HL-60 (cell line): ENCODE results near the gene HHAT.

ENCODE experiments used
- DNase-seq, 2 experiments: peaks; one replicate each; pipeline ENCODE4 v3.0.0-alpha.2; 2010 to 2020; ENCODE audit warnings: low read depth in 1 of 2, low spot score in 1 of 2
- H3K27ac ChIP-seq: fragments of 250-450 bp; sonication (Bioruptor Pico); replicated peaks from 2 replicates; pipeline ENCODE4 v1.5.1; 2020; ENCODE audit warnings: mild to moderate bottlenecking, moderate library complexity
- H3K27me3 ChIP-seq: fragments of 250-450 bp; sonication (Bioruptor Pico); 2 replicates; pipeline ENCODE4 v1.5.1; 2021; ENCODE audit warnings: mild to moderate bottlenecking, moderate library complexity; ENCODE audit not compliant: insufficient read depth, poor library complexity, severe bottlenecking
- H3K4me3 ChIP-seq: replicated peaks from 2 replicates; pipeline ENCODE4 v1.5.1; 2011; ENCODE audit warnings: mild to moderate bottlenecking, control low read depth, low read length; ENCODE audit not compliant: insufficient read depth
- GABPA ChIP-seq: IDR thresholded peaks from 2 replicates; pipeline ENCODE4 v1.6.1; 2012; ENCODE audit warnings: low read depth
- POLR2AphosphoS5 ChIP-seq: IDR thresholded peaks from 2 replicates; pipeline ENCODE4 v1.6.1; 2012; ENCODE audit warnings: low read depth
- SPI1 ChIP-seq: IDR thresholded peaks from 2 replicates; pipeline ENCODE4 v1.6.1; 2012; ENCODE audit warnings: low read depth, mild to moderate bottlenecking, borderline replicate concordance
- TF ChIP-seq, protein P1 (sequence below): IDR thresholded peaks from 2 replicates; pipeline ENCODE4 v1.6.1; 2012; ENCODE audit warnings: low read depth; ENCODE audit not compliant: insufficient replicate concordance
- TF ChIP-seq, protein P2 (sequence below): IDR thresholded peaks from one replicate; pipeline ENCODE4 v1.5.1; 2011; ENCODE audit warnings: low read length, control low read depth, inconsistent platforms; ENCODE audit not compliant: insufficient read depth

The HHAT gene

DNA sequence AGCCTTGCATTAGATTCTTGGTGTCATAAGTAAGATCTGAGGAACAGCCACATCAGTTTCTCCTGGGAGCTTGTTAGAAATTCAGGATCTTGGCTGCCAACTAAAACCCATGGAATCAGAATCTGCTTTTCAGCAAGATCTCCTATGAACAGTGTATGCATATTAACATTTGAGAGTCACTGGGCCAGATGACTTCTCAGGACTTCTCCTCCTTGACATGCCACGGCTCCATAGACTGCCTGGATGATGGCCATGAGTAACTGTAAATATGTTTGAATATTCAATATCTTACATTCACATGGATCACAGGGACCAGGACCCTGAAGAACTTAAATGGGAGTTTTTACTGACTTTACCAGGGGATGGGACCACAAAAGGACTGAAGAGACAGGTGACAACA lies 148.0 kb downstream of the HHAT start:
- Histone ChIP-seq H3K4me3 (no peak overlapping the region), H3K27me3 (no peaks in the 10 kb centered on the region), H3K27ac (no peak overlapping the region)
- TF ChIP-seq, protein P1, sequence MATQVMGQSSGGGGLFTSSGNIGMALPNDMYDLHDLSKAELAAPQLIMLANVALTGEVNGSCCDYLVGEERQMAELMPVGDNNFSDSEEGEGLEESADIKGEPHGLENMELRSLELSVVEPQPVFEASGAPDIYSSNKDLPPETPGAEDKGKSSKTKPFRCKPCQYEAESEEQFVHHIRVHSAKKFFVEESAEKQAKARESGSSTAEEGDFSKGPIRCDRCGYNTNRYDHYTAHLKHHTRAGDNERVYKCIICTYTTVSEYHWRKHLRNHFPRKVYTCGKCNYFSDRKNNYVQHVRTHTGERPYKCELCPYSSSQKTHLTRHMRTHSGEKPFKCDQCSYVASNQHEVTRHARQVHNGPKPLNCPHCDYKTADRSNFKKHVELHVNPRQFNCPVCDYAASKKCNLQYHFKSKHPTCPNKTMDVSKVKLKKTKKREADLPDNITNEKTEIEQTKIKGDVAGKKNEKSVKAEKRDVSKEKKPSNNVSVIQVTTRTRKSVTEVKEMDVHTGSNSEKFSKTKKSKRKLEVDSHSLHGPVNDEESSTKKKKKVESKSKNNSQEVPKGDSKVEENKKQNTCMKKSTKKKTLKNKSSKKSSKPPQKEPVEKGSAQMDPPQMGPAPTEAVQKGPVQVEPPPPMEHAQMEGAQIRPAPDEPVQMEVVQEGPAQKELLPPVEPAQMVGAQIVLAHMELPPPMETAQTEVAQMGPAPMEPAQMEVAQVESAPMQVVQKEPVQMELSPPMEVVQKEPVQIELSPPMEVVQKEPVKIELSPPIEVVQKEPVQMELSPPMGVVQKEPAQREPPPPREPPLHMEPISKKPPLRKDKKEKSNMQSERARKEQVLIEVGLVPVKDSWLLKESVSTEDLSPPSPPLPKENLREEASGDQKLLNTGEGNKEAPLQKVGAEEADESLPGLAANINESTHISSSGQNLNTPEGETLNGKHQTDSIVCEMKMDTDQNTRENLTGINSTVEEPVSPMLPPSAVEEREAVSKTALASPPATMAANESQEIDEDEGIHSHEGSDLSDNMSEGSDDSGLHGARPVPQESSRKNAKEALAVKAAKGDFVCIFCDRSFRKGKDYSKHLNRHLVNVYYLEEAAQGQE = no peak
- TF ChIP-seq POLR2AphosphoS5 = no peak
- TF ChIP-seq SPI1 = no peak
- TF ChIP-seq GABPA = no peak
- TF ChIP-seq, protein P2, sequence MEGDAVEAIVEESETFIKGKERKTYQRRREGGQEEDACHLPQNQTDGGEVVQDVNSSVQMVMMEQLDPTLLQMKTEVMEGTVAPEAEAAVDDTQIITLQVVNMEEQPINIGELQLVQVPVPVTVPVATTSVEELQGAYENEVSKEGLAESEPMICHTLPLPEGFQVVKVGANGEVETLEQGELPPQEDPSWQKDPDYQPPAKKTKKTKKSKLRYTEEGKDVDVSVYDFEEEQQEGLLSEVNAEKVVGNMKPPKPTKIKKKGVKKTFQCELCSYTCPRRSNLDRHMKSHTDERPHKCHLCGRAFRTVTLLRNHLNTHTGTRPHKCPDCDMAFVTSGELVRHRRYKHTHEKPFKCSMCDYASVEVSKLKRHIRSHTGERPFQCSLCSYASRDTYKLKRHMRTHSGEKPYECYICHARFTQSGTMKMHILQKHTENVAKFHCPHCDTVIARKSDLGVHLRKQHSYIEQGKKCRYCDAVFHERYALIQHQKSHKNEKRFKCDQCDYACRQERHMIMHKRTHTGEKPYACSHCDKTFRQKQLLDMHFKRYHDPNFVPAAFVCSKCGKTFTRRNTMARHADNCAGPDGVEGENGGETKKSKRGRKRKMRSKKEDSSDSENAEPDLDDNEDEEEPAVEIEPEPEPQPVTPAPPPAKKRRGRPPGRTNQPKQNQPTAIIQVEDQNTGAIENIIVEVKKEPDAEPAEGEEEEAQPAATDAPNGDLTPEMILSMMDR = no peak
- no peak for DNase-seq

DNA sequence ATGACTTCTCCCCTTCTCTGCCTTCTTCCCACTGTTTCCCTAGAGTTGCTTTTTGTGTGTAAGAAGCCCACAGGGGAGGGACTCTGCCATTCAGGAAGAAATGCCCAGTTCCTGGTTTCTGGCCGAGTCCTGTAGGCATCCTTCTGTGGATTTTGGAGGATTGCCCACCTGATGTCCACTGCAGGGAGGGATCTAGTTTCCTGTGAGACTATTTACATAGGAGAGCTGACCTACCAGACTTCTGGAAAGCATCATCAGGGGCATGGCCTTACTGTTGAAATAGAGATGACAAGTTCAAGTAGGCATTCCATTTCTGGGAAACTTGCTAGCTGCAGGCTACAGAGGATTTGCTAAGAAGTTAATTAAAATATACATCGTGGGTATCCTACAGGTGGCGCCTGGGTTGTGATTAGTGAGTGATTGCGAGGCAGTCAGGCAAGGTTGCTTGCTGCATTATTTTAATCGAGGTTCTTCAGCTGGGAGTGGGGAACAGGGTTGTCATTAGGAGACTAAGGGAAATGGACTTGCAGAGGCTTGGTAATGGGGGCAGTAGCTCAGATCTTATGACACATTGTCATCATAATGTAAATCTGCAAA lies 148.7 kb downstream of the HHAT start:
- H3K27ac ChIP-seq = no peak overlapping the region
- no peak overlapping the region for H3K4me3 ChIP-seq
- no peak for DNase-seq
- TF ChIP-seq, protein P2 = no peak
- no peak for TF ChIP-seq SPI1
- TF ChIP-seq POLR2AphosphoS5 = no peak
- no peak for TF ChIP-seq GABPA
- TF ChIP-seq, protein P1 = no peak
- no peaks in the 10 kb centered on the region for H3K27me3 ChIP-seq

DNA sequence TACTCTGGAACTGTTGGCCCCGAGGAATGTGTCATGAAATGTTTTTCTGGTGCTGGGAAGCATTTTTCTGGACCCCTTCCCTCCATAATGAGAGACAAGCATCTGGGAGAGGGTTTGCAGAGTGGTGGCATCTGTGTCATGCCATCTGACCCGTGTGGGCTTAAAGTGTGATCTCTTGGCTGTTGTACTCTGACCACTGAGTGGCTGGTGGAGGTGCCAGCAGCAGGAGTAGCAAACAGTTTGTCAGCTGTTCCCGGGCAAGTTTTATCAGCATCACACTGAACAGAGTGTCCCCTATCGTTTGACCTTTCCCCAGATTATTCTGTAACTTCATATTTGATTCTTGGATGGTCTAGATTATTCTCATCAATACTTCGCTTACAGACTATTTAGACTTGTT lies 150.1 kb downstream of the HHAT start:
- no peaks in the 10 kb centered on the region for H3K27me3 ChIP-seq
- DNase-seq = no peak
- no peak for TF ChIP-seq GABPA
- TF ChIP-seq POLR2AphosphoS5 = no peak
- TF ChIP-seq, protein P1 = no peak
- TF ChIP-seq, protein P2 = no peak
- TF ChIP-seq SPI1 = no peak
- no peak overlapping the region for H3K4me3 ChIP-seq
- H3K27ac ChIP-seq = no peak overlapping the region
